Activated B cell treated with CpG ODN at 0.5 μM for 24 hours (primary cell): ENCODE data around the gene TNPO2. TPM values are rescaled to one million over a fixed set of nuclear protein-coding genes. Genes with fewer than 3 reads are reported as not detected.

Source experiments
- ATAC-seq: fragments of 200-7000 bp; cut with Tn5 transposase; one replicate; pipeline ENCODE4 v1.10.0; 2021; ENCODE audit warnings: low read depth, mild to moderate bottlenecking, moderate library complexity
- CTCF ChIA-PET: fragments of 350-600 bp; sonication (Branson Sonifier 250); formaldehyde crosslinking; loops from one replicate; lab custom pipeline; 2021; ENCODE audit warnings: antibody characterized with exemption; lab: Charles Lee
- POLR2A ChIA-PET: fragments of 350-600 bp; sonication (Branson Sonifier 250); formaldehyde crosslinking; loops from one replicate; lab custom pipeline; 2021; ENCODE audit warnings: antibody characterized with exemption; lab: Charles Lee
- DNase-seq: peaks from one replicate; pipeline ENCODE4 v3.0.0; 2022
- H3K27ac Mint-ChIP-seq: one replicate; pipeline ENCODE4 v1.8.0; 2020; ENCODE audit warnings: mixed read lengths
- H3K27me3 Mint-ChIP-seq: one replicate; pipeline ENCODE4 v1.8.0; 2021; ENCODE audit warnings: mixed read lengths
- H3K36me3 Mint-ChIP-seq: one replicate; pipeline ENCODE4 v1.8.0; 2021; ENCODE audit warnings: low read depth, mixed read lengths
- H3K4me1 Mint-ChIP-seq: one replicate; pipeline ENCODE4 v1.8.0; 2021; ENCODE audit warnings: mixed read lengths
- H3K4me3 Mint-ChIP-seq: one replicate; pipeline ENCODE4 v1.8.0; 2020; ENCODE audit warnings: mild to moderate bottlenecking, mixed read lengths
- H3K9me3 Mint-ChIP-seq: one replicate; pipeline ENCODE4 v1.8.0; 2020; ENCODE audit warnings: mixed read lengths
- intact Hi-C: fragments of 100-400 bp; cut with micrococcal nuclease; formaldehyde crosslinking; loops from one replicate; pipeline ENCODE4 v1.15.1; 2024
- total RNA-seq: library from RNA; stranded (reverse); gene quantifications from 2 replicates; pipeline ENCODE4 v1.2.3, GENCODE V29; 2022
- TF ChIP-seq, protein P1 (sequence below): fragments of 200-600 bp; IDR thresholded peaks from one replicate; pipeline ENCODE4 v1.8.0; 2022; ENCODE audit warnings: antibody characterized with exemption, mild to moderate bottlenecking

Gene TNPO2
- total RNA-seq, 1 donor from 2014 or later: 91.5 TPM

- ATAC-seq: no peak
- no peak for DNase-seq
- Mint-ChIP-seq H3K9me3 (no peaks in the 10 kb centered on the region), H3K4me3 (no peak overlapping the region), H3K4me1 (no peaks in the 10 kb centered on the region), H3K27me3 (no peaks in the 10 kb centered on the region), H3K27ac (no peak overlapping the region), H3K36me3 (peaks cover 76% of the 10 kb centered on the region)
- TF ChIP-seq, protein P1, sequence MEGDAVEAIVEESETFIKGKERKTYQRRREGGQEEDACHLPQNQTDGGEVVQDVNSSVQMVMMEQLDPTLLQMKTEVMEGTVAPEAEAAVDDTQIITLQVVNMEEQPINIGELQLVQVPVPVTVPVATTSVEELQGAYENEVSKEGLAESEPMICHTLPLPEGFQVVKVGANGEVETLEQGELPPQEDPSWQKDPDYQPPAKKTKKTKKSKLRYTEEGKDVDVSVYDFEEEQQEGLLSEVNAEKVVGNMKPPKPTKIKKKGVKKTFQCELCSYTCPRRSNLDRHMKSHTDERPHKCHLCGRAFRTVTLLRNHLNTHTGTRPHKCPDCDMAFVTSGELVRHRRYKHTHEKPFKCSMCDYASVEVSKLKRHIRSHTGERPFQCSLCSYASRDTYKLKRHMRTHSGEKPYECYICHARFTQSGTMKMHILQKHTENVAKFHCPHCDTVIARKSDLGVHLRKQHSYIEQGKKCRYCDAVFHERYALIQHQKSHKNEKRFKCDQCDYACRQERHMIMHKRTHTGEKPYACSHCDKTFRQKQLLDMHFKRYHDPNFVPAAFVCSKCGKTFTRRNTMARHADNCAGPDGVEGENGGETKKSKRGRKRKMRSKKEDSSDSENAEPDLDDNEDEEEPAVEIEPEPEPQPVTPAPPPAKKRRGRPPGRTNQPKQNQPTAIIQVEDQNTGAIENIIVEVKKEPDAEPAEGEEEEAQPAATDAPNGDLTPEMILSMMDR: no peak
- ChIA-PET CTCF (no interaction called here), POLR2A (no interaction called here)
- intact Hi-C loops: no loop called here
Measured at GRCh38 chr19:12708641-12709040, 15.1 kb downstream of the TNPO2 start.

- ChIA-PET POLR2A (no interaction called here), CTCF (no interaction called here)
- no peak overlapping the region for H3K27ac Mint-ChIP-seq
- DNase-seq (no peak), ATAC-seq (no peak)
- H3K27me3 Mint-ChIP-seq: no peaks in the 10 kb centered on the region
- H3K9me3 Mint-ChIP-seq: no peaks in the 10 kb centered on the region
- intact Hi-C loops: no loop called here
- H3K4me3 Mint-ChIP-seq: no peak overlapping the region
- TF ChIP-seq, protein P1: no peak
- H3K36me3 Mint-ChIP-seq: peaks cover 82% of the 10 kb centered on the region
- H3K4me1 Mint-ChIP-seq: no peaks in the 10 kb centered on the region
Measured at GRCh38 chr19:12706332-12706718, 17.4 kb downstream of the TNPO2 start.

DNA sequence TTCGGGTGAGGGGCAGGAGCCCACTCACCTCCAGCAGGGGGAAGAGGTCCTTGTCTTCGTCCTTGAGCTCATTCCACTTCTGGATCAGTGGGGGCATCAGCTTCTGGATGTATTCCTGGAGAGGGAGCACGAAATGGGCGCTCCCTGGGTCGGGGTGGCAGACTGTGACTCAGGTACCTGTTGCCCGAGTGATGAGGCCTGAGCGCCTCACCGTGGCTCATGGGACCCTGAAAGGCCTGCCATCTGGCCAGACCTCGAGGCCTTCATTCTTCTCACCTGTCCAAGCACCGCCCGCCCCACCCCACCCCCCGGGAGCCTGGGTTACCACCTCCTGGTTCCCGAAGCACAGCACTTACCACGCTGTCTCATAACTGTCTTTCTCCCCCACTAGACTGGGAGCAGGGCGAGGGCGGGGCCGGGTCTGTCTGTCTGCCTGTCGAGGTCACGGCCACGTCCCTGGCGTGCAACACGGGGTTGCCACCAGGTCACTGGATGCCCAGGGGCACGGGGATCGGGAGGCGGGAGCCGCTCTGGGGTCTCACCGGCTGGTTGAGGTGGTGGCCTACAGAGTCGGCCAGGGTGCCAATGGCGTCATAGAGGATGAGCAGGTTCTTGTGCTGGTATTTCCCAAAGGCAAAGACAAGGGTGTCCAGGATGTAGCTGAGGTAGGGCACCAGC, 17.9 kb downstream of the TNPO2 start:
- ChIA-PET CTCF (no interaction called here), POLR2A (no interaction called here)
- peaks cover 82% of the 10 kb centered on the region for H3K36me3 Mint-ChIP-seq

DNA sequence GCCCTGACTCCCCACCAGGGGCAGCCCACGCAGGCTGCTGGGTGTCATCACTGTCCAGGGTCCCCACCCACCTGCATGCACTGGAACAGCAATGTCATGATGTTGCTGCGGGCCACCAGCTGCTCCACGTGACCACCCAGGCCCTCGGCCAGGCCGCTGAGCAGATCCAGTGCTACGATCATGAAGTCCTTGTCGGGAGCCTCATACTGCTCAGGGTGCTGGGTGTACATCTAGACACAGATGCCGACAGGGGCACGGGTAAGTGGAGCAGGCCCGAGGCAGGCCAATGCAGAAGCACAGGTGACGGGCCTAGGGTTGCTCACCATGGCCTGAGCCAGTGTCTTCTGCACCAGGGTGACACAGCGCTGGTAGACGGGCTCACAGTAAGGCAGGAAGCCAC, 18.6 kb downstream of the TNPO2 start:
- H3K4me1 Mint-ChIP-seq: no peaks in the 10 kb centered on the region
- H3K36me3 Mint-ChIP-seq: peaks cover 78% of the 10 kb centered on the region
- no peak for ATAC-seq
- no peak overlapping the region for H3K27ac Mint-ChIP-seq
- no peaks in the 10 kb centered on the region for H3K27me3 Mint-ChIP-seq
- ChIA-PET POLR2A (no interaction called here), CTCF (no interaction called here)
- no peak for DNase-seq
- intact Hi-C loops: no loop called here
- no peaks in the 10 kb centered on the region for H3K9me3 Mint-ChIP-seq
- TF ChIP-seq, protein P1: no peak
- H3K4me3 Mint-ChIP-seq: no peak overlapping the region

More for the DNA sequence above, 17.9 kb downstream of the TNPO2 start:
- TF ChIP-seq, protein P1: no peak
- Mint-ChIP-seq H3K9me3 (no peaks in the 10 kb centered on the region), H3K4me1 (no peaks in the 10 kb centered on the region), H3K27me3 (no peaks in the 10 kb centered on the region), H3K4me3 (no peak overlapping the region), H3K27ac (no peak overlapping the region)
- no peak for DNase-seq
- ATAC-seq: no peak
- intact Hi-C loops: no loop called here

- Mint-ChIP-seq H3K27me3 (no peaks in the 10 kb centered on the region), H3K9me3 (no peaks in the 10 kb centered on the region), H3K4me1 (peaks cover 1% of the 10 kb centered on the region), H3K27ac (no peak overlapping the region), H3K4me3 (no peak overlapping the region), H3K36me3 (peaks cover 68% of the 10 kb centered on the region)
- intact Hi-C loops: no loop called here
- DNase-seq: no peak
- POLR2A ChIA-PET: no interaction called here
- TF ChIP-seq, protein P1: no peak
- peak; percentile 69 for ATAC-seq
- CTCF ChIA-PET: no interaction called here
Measured at GRCh38 chr19:12703046-12703445, 20.7 kb downstream of the TNPO2 start.
